AG09319 (cell line): ENCODE results near the gene NBPF11.
"Not testable (repeated sequence)": the region's sequence is repeated elsewhere in the genome, so short reads cannot be mapped to it uniquely, and the experiment has no call there.

Source experiments
- DNase-seq: peaks from one replicate; pipeline ENCODE4 v3.0.0-alpha.2; 2010; ENCODE audit warnings: low read depth; ENCODE audit errors: extremely low read depth
- TF ChIP-seq, protein P1 (sequence below): IDR thresholded peaks from 2 replicates; pipeline ENCODE4 v1.5.1; 2011; ENCODE audit warnings: low read depth, mild to moderate bottlenecking, inconsistent platforms, low read length, moderate library complexity

Gene NBPF11

DNA sequence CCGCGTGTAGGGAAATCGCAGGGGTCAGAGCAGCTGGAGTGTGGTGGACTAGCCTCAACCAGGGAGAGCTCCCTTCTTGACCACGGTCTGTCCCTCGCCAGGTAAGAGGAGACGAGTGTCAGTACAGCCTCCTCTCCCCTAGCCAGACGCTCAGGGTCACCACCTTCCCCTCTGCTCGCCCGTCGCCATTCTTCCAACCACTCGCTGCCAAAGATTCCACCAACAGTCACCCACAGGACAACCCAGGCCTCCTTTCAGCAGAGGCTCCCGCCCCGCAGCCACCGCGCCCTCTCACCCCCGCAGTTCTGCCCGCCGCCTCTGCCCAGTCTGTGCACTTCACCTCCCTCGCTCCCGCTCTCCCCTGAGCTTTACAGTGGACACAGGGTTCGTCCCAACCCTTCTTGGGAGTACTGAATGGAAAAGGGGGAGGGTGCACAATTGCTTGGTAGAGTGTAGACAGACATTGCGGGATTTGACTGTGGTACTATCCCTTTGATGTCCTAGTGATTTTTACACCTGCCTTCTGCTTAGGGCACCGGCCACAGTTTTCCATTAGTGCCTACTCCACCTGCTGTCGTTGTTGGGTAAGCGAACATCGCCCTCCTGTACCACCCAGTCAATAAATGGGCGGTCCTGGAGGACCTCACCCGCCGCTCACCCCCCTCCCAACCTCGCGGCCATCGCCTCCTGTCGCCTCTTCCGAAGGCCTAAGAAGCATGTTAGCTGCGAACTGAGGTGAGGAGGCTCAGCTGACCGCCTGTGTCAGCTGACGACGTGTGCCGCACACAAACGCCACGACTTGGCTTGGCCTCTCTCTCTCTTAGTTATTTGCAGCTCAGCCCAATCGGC lies 9.2 kb upstream of the NBPF11 start:
- DNase-seq, result no peak
- TF ChIP-seq, protein P1, sequence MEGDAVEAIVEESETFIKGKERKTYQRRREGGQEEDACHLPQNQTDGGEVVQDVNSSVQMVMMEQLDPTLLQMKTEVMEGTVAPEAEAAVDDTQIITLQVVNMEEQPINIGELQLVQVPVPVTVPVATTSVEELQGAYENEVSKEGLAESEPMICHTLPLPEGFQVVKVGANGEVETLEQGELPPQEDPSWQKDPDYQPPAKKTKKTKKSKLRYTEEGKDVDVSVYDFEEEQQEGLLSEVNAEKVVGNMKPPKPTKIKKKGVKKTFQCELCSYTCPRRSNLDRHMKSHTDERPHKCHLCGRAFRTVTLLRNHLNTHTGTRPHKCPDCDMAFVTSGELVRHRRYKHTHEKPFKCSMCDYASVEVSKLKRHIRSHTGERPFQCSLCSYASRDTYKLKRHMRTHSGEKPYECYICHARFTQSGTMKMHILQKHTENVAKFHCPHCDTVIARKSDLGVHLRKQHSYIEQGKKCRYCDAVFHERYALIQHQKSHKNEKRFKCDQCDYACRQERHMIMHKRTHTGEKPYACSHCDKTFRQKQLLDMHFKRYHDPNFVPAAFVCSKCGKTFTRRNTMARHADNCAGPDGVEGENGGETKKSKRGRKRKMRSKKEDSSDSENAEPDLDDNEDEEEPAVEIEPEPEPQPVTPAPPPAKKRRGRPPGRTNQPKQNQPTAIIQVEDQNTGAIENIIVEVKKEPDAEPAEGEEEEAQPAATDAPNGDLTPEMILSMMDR, result no peak

DNA sequence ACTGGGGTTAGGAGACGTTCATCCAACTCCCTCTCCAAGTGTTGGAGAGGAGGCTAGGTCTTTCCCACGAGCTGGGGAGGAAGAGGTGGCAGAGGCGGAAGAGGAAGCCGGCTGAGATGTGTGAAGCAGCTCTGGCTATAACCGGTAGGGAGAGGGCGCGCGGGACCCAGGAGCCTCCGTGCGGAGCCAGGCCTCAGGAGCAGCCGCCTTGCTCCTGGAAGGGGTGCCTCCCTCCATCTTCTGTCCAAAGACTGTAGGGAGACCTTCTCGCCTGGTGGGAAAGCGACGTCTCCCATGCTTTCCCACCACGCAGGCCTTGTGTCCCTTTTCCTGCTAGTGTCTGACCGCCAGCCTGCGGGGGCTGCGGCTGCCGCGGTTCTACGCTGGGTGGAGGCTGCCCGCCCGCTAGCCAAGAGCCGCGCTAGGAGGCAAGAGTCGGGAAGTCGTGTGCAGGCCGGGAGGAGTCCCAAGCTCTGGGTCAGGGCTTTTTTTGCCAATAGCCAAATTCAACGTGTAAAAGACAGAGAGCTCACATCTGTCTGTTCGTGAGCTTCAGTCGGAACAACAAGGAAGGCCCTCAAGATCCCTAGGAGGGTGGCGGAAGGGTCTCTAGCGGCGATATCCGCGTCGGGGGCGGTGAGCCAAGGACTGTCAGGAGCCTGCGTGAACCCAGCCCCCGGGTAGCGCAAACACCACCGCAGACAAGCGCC lies 8.4 kb upstream of the NBPF11 start:
- TF ChIP-seq, protein P1, result no peak
- DNase-seq, result no peak

DNA sequence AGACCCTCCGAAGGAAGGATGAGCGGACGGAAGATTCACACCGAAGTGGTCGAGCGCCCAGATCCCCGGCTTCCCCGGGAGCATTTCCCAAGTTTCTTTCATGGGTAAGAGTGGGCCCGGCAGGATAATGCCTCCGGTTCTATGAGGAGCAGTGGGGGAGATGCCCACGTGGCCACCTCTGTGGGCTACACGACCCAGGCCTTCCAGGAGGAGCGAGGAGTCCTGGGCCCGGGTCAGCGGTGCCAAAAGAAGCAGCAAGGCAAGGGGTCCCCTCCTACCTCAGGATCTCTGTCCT lies 7.9 kb upstream of the NBPF11 start:
- DNase-seq, result no peak

DNA sequence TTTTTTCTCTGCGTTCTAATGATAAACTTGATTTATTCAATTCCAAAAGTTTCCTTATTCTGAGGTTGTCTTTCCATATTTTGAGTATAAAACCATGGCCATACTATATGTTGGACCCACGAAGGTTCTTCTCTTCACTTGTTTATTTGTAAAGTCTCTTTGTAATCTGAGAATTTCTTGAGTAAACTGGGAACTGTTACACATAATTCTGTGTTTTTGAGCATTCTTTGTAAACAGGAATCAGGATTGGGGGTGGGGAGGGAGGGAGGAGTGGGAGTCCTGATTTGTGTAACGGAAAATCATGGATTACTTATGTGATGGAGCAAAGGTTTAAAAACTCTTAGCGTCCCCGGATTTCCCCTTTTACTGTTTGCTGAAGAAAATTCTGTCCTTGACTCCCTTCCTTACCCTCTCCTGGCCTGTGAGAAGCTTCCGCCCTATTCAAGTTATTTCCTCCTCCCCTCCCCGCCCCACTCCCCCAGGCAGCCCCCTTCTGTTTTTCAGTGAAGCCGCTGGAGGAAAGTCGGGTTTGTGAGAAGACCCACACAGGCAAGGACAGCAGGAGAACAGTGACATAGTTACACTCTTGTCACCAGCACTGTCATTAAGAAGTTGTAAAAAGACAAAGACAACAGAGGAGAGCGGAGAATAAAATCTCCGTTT lies 6.4 kb upstream of the NBPF11 start:
- TF ChIP-seq, protein P1, result no peak
- no peak for DNase-seq

More for the DNA sequence above, 7.9 kb upstream of the NBPF11 start:
- TF ChIP-seq, protein P1, result no peak

DNA sequence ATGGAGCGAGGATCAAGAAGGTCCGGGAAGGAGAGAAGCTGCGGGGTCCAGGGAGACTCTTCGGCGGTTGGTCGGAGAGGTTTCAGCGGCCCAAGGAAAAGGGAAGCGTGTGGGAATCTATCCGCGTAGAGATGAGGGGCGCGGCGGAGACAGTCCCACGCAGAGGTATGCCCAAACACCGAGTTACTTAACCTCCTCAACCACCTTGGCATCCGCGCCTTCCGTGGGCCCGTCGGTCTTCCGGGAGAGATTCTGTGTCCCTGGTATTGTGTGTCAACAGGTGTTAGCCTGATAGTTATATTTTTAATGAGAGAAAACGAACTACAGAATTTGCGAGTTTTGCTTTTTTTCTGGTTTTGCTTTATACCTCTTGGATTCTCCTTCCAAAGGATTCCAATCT lies 5.7 kb upstream of the NBPF11 start:
- DNase-seq, result not testable (repeated sequence)

DNA sequence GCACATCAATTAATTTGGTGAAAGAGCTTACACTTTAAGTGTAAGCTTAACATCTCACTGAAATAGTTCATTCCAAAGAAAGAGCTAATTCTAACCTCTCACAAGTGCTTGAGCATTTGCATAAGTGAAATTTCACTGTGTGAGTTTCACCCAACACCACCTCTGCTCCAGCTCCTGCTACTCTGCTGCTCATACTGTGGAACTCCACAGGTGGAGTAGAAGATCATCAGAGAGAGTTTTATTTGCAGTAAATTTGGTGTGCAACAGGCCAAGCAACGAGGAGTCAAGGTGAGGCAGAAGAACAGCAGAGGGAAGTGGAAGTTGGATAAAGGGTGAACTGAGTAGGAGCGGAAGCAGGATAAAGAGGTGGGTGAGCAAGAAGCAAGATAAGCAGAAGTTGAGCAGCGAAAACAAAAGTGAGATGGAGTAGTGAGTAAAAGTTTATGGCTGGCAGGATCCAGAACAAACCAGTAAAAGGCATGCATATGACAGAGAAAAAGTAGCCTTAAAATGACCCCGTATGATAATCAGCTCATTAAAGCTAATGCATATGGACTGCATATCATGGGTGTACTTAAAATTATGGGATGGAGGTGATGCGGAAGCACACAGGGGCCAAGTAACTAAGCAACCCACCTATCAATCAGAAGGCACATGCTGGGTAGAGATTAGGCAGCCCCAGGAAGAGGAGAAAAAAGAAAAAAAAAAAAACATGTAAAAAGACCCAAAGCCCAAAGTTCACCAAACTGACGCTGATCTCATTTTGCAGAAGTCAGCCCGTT lies 3.6 kb upstream of the NBPF11 start:
- not testable (repeated sequence) for DNase-seq

DNA sequence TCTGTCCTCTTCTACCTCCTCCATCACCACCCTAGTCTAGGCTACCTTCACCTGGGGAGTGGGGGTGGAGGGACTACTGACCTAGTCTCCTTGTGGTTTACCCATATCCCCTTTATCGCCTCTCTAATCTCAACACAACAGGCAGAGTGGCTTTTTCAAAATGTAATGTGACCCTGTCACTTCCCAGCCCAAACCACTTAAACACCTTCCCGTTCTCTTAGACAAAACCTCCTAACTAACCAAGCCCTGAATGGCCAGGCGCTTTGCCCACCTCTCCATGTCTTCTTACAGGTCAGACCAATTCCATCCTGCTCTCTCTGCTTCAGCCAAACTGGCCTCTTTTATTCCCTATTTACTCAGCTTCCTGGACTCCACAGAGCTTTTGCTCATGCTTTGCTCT lies 714 bp upstream of the NBPF11 start:
- not testable (repeated sequence) for DNase-seq

DNA sequence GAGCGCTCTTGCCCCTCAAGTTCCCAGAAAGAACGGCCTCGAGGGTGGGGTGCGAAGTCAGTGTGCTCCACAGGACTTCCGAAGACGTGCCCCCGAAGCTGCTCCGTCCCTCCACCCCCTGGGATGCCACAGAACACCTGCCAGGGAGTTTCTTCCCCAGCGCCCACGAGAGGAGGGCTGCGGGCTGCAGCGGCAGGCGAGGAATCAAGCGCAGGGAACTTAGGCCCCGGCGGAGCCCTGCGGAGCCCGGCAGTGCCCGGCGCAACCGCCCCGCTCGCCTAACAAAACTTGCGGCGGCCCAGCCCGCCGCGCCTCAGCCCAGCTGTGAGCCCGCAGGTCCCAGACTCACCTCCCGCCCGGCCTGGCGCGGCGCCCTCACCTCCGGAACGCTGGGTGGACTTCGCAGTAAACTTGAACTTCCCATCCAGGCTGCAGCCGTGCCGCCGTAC lies 686 bp downstream of the NBPF11 start:
- not testable (repeated sequence) for DNase-seq

DNA sequence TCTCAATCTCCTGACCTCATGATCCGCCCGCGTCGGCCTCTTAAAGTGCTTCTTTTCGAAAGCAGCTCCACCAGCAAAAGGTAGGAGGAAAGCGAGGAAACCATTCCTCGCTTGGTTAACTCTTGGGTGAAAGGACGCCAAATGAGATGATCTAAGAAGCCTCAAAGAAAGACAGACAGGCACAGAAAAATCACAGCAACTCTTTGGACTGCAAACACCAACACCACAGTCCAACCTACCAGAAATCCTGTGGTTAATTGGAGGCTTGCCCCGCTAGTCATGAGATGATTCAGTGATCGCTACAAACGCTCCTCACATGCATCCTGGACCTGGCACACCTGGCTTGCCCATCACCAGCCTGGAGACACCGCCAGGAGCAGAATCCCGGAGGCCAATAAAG lies 1.1 kb downstream of the NBPF11 start:
- not testable (repeated sequence) for DNase-seq

DNA sequence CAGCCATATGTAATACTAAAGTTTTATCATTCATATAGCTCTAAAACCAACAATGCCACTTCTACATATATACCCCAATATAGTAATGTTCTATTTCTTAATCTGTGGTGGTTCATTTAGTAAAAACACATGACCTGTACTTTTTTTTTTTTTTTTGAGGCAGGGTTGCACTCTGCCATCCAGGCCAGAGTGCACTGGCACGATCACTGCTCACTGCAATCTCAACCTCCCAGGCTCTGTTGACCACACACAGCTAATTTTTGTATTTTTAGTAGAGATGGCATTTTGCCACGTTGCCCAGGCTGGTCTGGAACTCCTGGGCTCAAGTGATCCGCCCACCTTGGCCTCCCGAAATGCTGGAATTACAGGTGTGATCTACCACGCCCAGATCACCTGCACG lies 2.1 kb downstream of the NBPF11 start:
- not testable (repeated sequence) for DNase-seq

DNA sequence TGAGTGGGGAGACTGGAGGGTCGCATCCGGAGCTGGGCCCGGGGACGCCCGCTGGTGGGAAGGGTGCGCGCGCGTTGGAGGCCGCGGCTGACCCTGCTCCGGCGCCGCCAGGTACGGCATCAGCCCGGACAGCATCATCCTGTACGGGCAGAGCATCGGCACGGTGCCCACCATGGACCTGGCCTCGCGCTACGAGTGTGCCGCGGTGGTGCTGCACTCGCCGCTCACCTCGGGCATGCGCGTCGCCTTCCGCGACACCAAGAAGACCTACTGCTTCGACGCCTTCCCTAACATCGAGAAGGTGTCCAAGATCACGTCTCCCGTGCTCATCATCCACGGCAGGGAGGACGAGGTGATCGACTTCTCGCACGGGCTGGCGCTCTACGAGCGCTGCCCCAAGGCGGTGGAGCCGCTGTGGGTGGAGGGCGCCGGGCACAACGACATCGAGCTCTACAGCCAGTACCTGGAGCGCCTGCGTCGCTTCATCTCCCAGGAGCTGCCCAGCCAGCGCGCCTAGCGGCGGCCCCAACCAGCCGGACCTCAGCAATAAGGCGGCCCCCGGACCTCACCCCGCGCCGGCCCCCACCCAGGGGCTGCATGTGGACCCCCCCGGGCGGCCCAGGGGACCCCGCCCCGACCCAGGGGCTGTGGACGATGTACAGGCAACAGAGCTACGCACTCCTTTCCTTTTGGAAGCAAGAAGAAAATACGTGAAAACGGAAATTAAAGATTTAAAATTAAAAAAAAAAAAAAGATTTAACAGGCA lies 2.8 kb downstream of the NBPF11 start:
- DNase-seq, result not testable (repeated sequence)

DNA sequence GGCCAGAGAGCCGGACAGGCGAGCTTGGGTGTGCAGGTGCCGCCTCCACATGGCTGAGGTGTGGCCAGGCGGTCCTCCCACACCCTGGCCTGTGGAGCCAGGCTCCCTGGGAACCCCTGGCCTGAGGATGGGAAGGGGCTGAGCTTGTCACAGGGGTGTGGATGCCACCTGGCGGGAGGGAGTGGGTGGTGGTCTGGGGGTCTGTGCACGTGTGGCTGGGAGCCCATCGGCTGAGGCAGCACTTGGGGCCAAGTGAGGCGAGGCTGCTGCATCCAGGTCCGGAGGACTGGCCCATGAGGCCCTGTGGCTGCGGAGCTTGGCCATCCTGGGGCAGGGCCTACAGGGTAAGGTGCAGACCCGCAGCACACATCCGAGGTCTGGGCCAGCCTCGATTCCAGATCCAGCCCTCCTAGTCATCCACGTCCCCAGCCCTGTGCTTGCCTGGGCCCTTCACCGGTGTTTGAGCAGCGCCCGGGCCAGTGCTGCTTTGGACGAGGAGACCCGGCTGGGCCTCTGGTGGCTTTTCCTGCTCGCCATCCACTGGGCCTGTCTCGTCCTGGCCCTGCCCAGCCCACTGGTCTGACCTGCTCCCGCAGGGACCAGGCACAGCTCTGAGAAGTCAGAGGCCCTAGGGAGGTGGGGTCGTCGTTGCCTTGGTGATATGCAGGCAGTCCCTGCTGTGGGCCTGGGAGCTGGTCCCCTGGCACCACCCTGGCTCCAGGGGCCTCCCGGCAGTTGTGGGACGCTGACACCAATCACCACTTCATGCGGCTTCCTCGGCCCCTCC lies 4.8 kb downstream of the NBPF11 start:
- not testable (repeated sequence) for DNase-seq
